MM.1S (cell line): ENCODE results near the gene ADAR.

Experiments
- DNase-seq: peaks from one replicate; pipeline ENCODE4 v3.0.0-alpha.2; 2015
- H2AFZ ChIP-seq: fragments of 300-600 bp; sonication (generic); 2 replicates; pipeline ENCODE4 v1.6.0; 2016; ENCODE audit warnings: antibody characterized with exemption, low read length
- H3F3A ChIP-seq: fragments of 300-600 bp; sonication (generic); 2 replicates; pipeline ENCODE4 v1.6.1; 2016; ENCODE audit warnings: mild to moderate bottlenecking, antibody characterized with exemption, low read length, moderate library complexity, mixed read lengths; ENCODE audit not compliant: insufficient read depth
- H3K27ac ChIP-seq: fragments of 300-600 bp; sonication (generic); 2 replicates; pipeline ENCODE4 v1.5.1; 2016; ENCODE audit warnings: mild to moderate bottlenecking, low read length
- H3K27me3 ChIP-seq: fragments of 300-600 bp; sonication (generic); replicated peaks from 2 replicates; pipeline ENCODE4 v1.6.0; 2016; ENCODE audit warnings: low read length; ENCODE audit not compliant: insufficient read depth
- H3K36me3 ChIP-seq: fragments of 300-600 bp; sonication (generic); replicated peaks from 2 replicates; pipeline ENCODE4 v1.6.1; 2016; ENCODE audit warnings: mild to moderate bottlenecking, low read length, mixed read lengths; ENCODE audit not compliant: insufficient read depth
- H3K4me1 ChIP-seq: fragments of 300-600 bp; sonication (generic); 2 replicates; pipeline ENCODE4 v1.6.1; 2016; ENCODE audit warnings: low read length, mixed read lengths
- H3K4me2 ChIP-seq: fragments of 300-600 bp; sonication (generic); 2 replicates; pipeline ENCODE4 v1.6.0; 2016; ENCODE audit warnings: low read depth, low read length
- H3K4me3 ChIP-seq: fragments of 300-600 bp; sonication (generic); 2 replicates; pipeline ENCODE4 v1.5.1; 2016; ENCODE audit warnings: low read length, mixed read lengths
- H3K79me2 ChIP-seq: fragments of 300-600 bp; sonication (generic); 2 replicates; pipeline ENCODE4 v1.6.1; 2016; ENCODE audit warnings: mixed run types, low read length, mixed read lengths
- H3K9ac ChIP-seq: fragments of 300-600 bp; sonication (generic); 2 replicates; pipeline ENCODE4 v1.6.1; 2016; ENCODE audit warnings: low read length, mixed read lengths
- H3K9me2 ChIP-seq: fragments of 300-600 bp; sonication (generic); replicated peaks from 2 replicates; pipeline ENCODE4 v1.6.1; 2016; ENCODE audit warnings: mild to moderate bottlenecking, low read length, mixed read lengths; ENCODE audit not compliant: insufficient read depth
- H3K9me3 ChIP-seq: fragments of 300-600 bp; sonication (generic); replicated peaks from 2 replicates; pipeline ENCODE4 v1.6.1; 2016; ENCODE audit warnings: mild to moderate bottlenecking, low read length, mixed read lengths; ENCODE audit not compliant: insufficient read depth
- H4K20me1 ChIP-seq: fragments of 300-600 bp; sonication (generic); 2 replicates; pipeline ENCODE4 v1.6.1; 2016; ENCODE audit warnings: mild to moderate bottlenecking, low read length, moderate library complexity, mixed read lengths; ENCODE audit not compliant: insufficient read depth
- CTCF ChIP-seq: fragments of 300-600 bp; sonication (generic); IDR thresholded peaks from 2 replicates; pipeline ENCODE4 v1.5.1; 2016; ENCODE audit warnings: antibody characterized with exemption, low read length, mixed read lengths
- EZH2 ChIP-seq: fragments of 300-600 bp; sonication (generic); optimal IDR thresholded peaks from 2 replicates; pipeline ENCODE3; 2017; ENCODE audit warnings: low read depth, mild to moderate bottlenecking, antibody characterized with exemption, low read length, mixed read lengths
- EZH2phosphoT487 ChIP-seq: fragments of 300-600 bp; sonication (generic); IDR thresholded peaks from 2 replicates; pipeline ENCODE4 v1.6.1; 2018; ENCODE audit warnings: antibody characterized with exemption, low read length

The ADAR gene

GRCh38 chr1:154557248-154557938 lies 50.6 kb downstream of the ADAR start:
- H3K9ac ChIP-seq = peak overlapping the region; percentile 87
- 0 out of 2 replicates have a peak, but pooled peaks cover 10% of the 10 kb centered on the region for H4K20me1 ChIP-seq
- H3K4me2 ChIP-seq = peak overlapping the region; percentile 96
- H3K4me3 ChIP-seq = peak overlapping the region; percentile 88
- DNase-seq = no peak
- no peak overlapping the region for H3K27ac ChIP-seq
- H3K9me3 ChIP-seq = no peaks in the 10 kb centered on the region
- H3K27me3 ChIP-seq = no peaks in the 10 kb centered on the region
- TF ChIP-seq EZH2phosphoT487 (no peak), CTCF (no peak), EZH2 (no peak)
- H2AFZ ChIP-seq = peak overlapping the region; percentile 46
- peaks cover 26% of the 10 kb centered on the region for H3K36me3 ChIP-seq
- peaks cover 16% of the 10 kb centered on the region for H3F3A ChIP-seq
- H3K4me1 ChIP-seq = peaks cover 16% of the 10 kb centered on the region
- H3K79me2 ChIP-seq = peaks cover 43% of the 10 kb centered on the region
- no peaks in the 10 kb centered on the region for H3K9me2 ChIP-seq

GRCh38 chr1:154556422-154556821 lies 51.6 kb downstream of the ADAR start:
- no peak for DNase-seq
- Histone ChIP-seq H3K27ac (no peak overlapping the region), H3K79me2 (peaks cover 43% of the 10 kb centered on the region), H3K4me1 (peaks cover 20% of the 10 kb centered on the region), H3K4me2 (peak overlapping the region; percentile 96), H3K9ac (peak overlapping the region; percentile 87; the same call in 1 of the 2 replicates), H2AFZ (no peak overlapping the region), H3F3A (peaks cover 16% of the 10 kb centered on the region), H3K4me3 (peak overlapping the region; percentile 88), H3K27me3 (no peaks in the 10 kb centered on the region), H3K9me2 (no peaks in the 10 kb centered on the region), H3K9me3 (no peaks in the 10 kb centered on the region), H3K36me3 (peaks cover 34% of the 10 kb centered on the region), H4K20me1 (0 out of 2 replicates have a peak, but pooled peaks cover 10% of the 10 kb centered on the region)
- TF ChIP-seq CTCF (no peak), EZH2 (no peak), EZH2phosphoT487 (no peak)

DNA sequence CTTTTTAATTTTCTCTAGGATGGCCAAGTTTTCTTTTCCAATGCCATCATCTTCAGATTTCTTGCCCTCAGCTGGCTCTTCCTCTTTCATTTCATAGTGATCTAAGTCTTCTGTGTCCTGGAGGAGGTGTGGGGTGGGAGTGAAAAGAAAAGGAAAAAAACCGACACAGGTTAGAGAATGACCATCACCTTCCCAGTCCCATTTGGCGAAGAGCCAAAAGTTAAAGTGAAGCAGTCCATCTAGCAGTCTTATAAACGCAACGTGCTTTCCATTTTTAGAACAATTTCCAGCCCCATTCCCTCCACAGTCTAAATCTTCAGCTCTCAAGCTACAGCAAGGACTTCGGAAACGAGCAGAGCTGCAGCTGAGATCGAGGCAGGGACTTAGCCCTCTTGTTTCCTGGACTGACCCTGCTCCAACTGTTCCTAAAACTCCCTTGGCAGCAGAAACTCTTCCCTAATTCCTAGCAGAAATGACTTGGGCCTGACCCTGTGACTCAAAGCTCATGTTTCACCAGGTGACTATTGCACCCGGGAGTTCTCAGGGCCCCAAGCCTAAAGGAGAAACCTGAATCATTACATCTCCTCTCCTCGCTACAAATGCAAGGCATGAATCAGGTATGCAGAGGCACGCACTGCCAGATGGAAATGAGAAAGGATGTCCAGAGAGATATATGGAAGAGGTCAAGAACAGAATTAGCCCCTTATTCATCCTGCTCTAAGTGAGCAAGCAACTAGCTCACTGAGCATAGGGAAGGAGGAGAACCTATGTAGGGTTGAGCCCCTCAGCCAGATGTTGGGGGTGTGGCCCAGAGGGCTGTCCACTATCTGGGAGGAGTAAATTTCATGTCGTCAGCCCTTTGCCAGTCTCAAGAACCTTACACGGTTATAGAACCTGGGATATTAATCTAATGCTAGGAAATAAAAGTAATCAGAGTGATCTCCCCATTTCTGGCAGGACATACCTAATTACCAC lies 54.6 kb downstream of the ADAR start:
- H4K20me1 ChIP-seq = 0 out of 2 replicates have a peak, but pooled peaks cover 15% of the 10 kb centered on the region
- H3F3A ChIP-seq = peaks cover 18% of the 10 kb centered on the region
- DNase-seq = no peak
- no peak overlapping the region for H3K9ac ChIP-seq
- no peaks in the 10 kb centered on the region for H3K27me3 ChIP-seq
- H3K4me3 ChIP-seq = no peak overlapping the region
- no peak overlapping the region for H2AFZ ChIP-seq
- peaks cover 31% of the 10 kb centered on the region for H3K4me1 ChIP-seq
- TF ChIP-seq CTCF = no peak
- no peak for TF ChIP-seq EZH2
- TF ChIP-seq EZH2phosphoT487 = no peak
- peaks cover 43% of the 10 kb centered on the region for H3K79me2 ChIP-seq
- no peaks in the 10 kb centered on the region for H3K9me3 ChIP-seq
- H3K9me2 ChIP-seq = no peaks in the 10 kb centered on the region
- peaks cover 42% of the 10 kb centered on the region for H3K36me3 ChIP-seq
- H3K27ac ChIP-seq = no peak overlapping the region
- H3K4me2 ChIP-seq = no peak overlapping the region
